ENCODE data around the gene GALNS. TPM values are rescaled to one million over a fixed set of nuclear protein-coding genes. Genes with fewer than 3 reads are reported as not detected.
"Not testable (repeated sequence)": the region's sequence is repeated elsewhere in the genome, so short reads cannot be mapped to it uniquely, and the experiment has no call there.

The GALNS gene
- total RNA-seq, 1 donor from 2014 or later: 16.8 TPM

DNA sequence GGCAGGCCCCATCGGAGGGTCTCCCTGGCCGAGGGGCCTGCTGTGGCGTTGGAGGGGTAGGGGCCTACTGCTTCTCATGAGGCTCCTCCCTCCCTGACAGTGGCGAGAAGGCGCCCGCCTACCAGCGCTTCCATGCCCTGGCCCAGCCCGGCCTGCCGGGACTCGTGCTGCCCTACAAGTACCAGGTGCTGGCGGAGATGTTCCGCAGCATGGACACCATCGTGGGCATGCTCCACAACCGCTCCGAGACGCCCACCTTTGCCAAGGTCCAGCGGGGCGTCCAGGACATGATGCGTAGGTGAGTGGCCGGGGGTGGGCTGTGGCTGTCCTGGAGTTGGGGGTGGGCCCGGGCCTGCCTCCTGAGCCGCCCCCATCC, 51.4 kb downstream of the GALNS start:
- no peak for DNase-seq (ENCODE audit: low read depth, low spot score)

DNA sequence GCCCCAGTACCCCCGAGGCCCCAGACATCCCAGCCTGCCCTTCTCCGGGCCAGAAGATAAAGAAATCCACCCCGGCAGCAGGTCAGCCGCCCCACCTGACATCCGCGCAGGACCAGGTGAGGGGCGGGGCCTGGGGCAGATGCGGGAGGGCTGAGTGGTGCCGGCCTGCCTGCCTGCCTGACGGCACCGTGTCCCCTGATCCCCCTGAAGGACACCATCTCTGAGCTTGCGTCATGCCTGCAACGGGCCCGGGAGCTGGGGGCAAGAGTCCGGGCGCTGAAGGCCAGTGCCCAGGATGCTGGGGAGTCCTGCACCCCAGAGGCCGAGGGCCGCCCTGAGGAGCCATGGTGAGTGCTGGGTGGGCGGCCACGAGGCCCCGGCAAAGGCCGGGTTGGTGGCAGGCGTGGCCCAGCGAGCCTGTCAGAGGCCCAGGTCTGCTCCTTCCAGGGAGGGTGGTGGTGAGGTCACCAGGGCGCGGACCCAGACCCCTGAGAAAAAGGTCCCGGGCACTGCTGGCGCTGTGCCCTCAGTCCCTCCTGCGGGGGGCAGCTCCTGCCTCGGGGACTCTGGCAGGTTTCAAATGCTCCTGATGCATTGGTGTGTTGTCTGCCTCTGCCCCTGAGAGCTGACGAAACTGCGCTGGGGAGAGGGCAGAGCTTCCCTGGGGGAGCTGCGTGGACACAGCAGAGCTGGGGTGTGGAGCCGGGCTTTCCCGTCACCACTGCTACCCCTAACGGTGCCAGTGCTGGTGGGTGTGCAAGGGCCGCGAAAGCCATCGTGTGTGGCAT, 52.0 kb downstream of the GALNS start:
- DNase-seq (ENCODE audit: low read depth, low spot score): no peak

DNA sequence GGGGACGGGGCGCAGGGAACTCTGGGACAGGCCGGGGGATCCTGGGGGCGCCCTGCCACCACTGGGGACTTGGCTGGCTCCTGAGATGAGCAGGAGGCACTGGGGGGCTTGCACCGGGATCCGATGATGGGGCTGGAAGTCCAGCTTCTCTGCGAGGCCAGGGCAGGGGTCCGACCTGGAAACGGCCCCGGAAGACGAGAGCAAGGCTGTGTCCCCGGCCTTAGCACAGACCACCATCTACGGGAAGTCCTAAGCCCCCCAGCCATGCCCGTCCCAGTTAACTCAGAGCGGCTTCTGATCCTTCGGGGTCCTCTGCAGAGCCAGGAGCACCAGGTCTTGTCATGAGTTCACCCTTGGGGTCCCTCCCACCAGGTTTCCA, 52.6 kb downstream of the GALNS start:
- DNase-seq (ENCODE audit: low read depth, low spot score): no peak

DNA sequence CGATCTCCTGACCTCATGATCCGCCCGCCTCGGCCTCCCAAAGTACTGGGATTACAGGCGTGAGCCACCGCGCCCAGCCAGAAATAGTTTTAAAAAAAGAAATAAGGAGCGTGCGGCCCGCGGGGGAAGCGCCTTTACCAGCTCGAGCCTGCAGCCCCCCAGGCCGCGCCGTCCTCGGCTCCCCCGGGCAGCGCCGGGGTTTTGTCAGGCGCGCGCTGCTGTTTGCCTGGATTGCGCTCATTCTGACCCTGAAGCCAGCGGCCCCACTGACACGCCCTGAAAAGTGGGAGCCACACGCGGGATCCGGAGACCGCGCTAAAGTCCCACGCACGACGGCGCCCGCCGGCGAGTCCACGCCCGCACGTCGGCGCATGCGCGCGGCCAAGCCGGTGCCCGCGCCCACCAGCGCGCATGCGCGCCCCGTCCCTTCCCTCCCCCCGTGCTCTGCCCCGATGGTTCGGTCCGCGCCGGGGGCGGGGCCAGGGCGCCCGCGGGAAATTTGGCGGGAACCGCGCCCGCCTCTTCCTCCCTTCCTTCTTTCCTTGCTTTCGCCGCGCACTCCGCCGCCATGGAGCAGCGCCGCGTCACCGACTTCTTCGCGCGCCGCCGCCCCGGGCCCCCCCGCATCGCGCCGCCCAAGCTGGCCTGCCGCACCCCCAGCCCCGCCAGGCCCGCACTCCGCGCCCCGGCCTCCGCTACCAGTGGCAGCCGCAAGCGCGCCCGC, 53.3 kb downstream of the GALNS start, which contains the start of gene CDT1:
CDT1 (plus strand) TSS at position 526 of the 724 bp plus-strand sequence; CDS start at position 569, 43 bp downstream.
- no peak for DNase-seq (ENCODE audit: low read depth, low spot score)

DNA sequence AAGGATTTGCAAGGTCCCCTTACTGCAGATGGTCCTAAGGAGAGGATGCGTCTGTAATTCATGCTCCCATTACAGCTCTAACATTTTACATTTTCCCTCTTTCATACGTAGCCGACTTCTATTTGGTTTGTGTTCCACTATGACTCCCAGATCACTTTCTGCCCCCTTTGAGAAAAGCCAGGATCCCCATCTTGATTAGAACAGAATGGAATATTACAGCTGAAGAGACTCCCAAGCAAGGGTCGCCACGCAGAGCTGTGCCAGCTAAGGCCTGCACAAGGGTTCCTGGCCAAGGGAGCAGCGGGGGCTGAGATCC, 56.5 kb downstream of the GALNS start:
- no peak for DNase-seq (ENCODE audit: low read depth, low spot score)

DNA sequence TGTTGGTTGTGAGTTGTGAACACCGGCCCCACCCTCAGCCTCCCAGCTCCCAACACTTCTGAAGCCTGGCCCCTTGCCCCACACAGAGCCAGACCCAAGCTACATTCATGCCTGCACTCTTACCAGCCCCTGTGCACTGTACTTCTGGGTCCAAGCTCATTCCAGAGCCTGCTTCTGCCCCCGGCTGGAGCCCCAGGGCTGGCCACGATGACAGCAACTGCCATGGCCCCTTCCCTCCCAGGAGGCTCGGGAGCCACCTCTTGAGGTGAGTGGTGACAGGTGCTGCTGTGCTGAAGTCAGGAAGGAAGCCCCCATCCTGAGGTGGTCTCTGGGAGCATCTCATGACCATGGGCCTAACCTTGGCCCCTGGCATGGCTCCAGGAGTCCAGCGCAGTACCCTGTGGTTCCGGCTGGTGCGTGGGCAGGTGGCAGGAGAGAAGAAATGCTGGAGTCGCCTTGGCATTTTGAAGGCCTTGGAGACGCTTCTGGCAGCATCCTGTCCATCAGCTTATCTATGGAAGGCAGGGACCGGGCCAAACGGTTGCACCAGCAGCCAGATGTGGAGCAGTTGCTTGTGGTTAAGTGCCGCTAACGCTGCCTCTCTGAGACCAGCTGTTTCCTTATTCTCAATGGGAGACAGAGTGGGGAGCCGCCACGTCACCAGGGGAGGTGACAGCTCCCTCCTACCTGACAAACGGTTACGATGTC, 57.0 kb downstream of the GALNS start:
- no peak for DNase-seq (ENCODE audit: low read depth, low spot score)

DNA sequence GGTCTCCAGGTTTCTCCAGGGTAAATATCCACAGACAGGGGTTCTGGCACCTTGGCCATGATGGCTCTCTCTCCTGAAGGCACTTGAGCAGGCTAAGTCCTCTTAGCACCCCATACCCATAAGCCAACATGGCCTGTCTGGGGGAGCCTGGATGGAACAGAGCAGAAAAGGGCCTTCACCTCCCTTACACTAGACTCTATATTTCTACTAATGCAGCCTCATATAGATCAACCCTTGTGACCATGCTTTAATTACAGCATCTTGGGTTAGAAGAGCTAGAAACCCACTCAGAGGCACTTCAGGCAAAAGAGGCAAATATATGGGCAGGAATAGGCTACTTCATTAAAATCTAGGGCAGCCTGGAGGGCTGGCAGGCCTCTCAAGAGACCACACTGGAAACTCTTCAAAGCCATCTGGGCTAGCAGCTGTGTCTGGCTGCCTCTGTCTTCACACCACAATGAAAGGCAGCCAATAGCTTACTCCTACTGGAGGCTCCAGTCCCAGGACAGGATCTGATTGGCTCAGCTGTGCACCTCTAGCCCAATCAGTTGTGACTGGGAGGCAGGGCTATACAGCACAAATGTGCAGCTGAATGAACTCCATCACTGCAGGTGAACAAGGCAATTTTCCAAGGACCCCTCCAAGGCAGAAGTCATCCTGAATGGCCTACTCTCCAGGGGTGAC, 57.8 kb downstream of the GALNS start:
- no peak for DNase-seq (ENCODE audit: low read depth, low spot score)

DNA sequence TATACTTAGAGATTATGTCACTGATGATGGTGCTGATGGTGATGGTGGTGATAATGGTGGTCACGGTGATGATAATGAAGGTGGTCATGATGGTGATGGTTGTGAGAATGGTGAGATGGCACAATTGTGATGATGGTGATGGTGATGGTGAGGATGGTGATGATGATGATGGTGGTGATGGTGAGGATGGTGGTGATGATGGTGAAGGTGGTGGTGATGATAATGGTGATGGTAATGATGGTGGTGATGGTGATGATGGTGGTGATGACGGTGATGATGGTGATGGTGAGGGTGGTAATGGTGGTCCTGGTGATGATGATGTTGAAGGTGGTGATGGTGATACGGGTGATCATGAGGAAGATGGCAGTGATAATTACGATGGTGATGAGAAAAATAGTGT, 58.7 kb downstream of the GALNS start:
- DNase-seq (ENCODE audit: low read depth, low spot score): no peak

DNA sequence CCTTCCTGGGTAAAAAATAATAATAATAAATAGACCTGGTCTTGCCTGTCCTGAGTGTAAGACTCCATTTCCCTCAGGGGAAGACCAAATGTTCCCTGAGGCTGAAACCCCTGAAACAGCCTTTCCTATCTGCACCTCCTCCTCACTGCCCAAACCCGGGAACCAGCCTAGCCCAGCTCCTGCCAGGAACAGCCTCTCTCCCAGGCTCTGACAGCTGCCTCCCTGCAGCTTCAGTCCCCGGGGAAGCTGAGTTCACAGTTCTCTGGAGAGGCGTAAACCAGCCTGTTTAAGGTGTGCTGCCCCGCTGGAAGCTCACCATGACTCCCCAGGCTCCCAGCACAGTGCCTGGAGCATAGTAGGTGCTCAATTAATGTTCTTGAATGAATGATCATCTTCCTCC, 60.5 kb downstream of the GALNS start:
- DNase-seq (ENCODE audit: low read depth, low spot score): no peak

DNA sequence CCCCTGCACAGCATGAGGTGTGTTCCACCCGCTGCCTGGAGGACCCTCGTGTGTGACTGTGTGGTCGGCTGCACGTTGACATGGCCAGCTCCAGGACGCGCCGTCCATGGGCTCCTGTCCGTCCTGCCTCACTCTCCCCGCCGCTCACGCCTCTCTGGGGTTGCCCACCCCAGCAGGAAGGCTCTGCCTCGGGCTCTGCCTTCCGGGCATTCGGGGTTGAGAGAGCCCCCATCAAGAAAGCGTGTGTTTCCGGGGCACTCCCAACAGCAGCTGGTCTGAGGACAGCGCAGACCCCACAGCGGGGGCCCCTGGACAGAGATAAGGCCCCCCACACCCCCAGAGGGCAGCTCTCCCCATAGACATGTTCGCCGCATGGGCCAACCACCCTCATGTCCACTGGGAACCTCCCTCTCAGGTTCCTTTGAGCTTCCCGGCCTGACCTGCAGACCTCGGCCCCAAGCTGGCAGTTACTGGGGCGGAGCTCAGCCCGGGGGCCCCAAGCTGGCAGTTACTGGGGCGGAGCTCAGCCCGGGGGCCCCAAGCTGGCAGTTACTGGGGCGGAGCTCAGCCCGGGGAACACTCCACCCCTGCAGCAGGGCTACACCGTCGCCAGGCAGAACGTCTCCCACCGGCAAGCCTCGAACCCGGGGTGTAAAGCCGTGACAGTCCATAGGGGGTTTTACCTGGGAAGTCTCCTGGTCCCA, 63.3 kb downstream of the GALNS start:
- DNase-seq (ENCODE audit: low read depth, low spot score): no peak

DNA sequence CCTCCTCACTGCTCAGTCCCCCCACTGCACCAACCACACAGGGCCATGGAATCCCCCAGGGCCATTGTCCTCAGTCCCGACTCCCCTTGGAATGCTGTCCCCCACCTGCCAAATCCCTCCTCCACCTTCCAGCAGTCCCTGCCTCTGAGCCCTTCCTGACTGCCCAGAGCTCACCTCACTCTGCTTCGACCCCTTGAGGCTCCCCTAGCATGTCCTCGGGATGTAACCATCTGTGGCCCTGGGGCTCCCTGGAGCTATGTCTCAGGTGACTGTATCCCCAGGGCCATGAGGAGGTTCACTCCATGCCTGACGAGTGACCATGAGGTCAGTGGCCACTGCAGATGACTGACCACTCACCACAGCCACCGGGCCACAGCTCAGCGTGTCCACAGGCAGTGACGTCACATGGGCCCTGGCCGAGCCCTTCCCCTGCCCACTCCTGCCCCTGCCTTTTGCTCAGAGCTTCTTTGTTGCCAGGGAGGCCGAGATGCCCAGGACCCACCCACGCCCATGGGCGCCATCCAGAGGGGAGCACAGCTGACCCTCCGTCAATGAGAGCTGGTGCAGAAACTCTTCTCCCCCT, 64.0 kb downstream of the GALNS start:
- no peak for DNase-seq (ENCODE audit: low read depth, low spot score)

DNA sequence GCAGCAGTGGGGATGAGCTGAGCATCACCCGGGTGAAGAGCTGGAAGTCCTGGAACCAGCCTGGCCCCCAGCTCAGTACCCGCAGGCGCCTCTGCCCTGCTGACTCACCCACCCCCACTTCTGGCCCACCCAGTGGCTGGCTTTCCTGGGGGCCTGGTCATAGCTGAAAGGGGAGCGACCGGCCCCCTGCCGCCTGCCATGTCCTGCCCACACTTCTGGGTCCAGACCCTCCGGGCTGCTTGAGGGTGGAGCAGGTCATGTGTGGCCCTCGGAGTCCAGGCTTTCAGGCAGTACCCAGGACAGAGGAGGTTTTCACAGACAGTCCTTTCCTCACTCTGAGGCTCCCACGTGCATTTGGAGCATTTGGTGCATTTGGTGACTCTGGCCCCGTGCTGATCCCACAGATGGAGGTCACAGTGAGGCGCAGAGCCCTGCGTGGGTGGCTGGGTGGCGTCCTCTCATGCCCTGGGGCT, 64.6 kb downstream of the GALNS start:
- DNase-seq (ENCODE audit: low read depth, low spot score): no peak

DNA sequence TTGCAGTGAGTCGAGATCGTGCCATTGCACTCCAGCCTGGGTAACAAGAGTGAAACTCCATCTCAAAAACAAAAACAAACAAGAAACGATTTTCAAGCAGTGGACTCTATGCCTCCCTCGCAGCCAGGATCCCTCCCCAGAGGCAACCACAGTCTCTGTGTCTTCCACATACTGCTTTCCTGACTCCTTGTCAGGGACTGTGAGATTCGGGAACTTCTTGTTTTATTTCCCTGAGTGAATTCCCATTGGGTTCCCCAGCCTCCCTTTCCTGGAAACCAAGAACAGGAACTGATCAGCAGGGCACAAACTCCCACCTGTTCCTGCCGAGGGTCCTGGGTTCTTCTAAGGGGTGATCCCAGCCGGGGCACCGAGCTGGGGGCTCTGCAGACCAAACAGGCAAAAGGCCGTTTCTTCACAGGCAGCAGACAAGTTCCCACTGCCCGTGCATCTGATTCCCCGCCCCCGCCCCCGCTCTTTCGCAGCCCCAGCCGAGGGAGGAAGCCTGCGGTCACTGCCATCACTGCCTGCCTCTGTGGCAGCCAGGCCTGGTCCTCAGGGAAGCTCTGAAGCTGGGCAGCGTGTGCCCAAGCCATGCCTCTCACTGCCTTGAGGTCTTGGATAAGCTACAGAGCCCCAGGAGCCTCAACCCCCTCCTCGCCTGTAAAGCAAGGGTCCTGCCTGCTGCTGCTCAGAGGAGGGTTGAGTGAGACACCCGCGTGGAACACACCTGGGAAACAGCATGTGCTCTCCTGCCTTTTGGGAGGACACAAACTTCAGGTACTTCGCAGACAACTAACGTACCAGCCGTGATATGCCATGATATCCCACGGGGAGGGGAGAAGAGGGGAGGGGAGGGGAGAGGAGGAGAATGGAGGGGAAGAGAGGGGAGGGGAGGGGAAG, 66.2 kb downstream of the GALNS start:
- DNase-seq (ENCODE audit: low read depth, low spot score): no peak

DNA sequence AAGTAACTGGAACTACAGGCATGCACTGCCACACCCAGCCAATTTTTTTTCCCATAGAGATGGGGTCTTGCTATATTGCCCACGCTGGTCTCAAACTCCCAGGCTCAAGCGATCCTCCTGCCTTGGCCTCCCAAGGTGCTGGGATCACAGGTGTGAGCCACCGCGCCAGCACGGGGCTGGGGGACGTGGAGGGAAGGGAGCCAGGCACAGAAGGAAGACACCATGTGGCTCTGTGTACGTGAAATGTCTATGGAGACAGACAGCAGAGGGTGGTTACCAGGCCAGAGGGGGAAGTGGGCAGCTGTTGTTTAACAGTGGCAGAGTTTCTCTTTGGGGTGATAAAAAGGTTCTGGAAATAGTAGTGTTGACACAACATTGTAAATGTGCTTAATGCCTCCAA, 67.2 kb downstream of the GALNS start:
- no peak for DNase-seq (ENCODE audit: low read depth, low spot score)

DNA sequence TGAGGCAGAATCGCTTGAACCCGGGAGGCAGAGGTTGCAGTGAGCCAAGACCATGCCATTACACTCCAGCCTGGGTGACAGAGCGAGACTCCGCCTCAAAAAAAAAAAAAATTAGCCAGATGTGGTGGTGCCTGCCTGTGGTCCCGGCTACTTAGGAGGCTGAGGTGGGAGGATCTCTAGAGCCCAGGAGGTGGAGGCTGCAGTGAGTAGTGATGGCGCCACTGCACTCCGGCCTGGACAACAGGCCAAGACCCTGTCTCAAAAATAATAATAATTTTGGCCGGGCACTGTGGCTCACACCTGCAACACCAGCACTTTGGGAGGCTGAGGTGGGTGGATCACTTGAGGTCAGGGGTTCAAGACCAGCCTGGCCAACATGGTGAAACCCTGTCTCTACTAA, 68.0 kb downstream of the GALNS start:
- not testable (repeated sequence) for DNase-seq (ENCODE audit: low read depth, low spot score)

DNA sequence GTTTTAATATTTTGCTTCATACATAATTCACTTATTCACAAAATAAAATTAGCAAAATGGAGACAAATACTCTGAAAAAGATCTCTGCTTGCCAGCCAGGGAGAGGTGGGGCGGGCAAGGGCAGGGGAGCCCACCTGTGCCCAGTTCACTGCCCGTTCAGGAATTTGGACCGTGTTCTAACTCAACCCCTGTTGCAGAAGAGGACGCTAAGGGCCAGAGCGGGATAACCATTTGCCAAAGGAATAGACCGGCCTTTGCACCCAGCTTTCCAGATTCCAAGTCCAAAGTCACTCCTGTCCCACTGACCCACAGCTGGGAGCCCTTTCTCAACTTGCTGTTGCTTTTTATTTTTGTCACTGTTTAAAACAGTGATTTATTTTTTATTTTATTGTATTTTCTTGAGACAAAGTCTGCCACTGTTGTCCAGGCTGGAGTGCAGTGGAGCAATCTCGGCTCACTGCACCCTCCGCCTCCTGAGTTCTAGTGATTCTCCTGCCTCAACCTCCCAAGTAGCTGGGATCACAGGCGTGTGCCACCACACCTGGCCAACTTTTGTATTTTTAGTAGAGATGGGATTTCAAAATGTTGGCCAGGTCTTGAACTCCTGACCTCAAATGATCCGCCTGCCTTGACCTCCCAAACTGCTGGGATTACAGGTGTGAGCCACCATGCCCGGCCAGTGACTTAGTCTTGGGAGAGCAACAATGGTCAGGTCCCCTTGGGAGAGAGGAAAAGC, 69.0 kb downstream of the GALNS start:
- DNase-seq (ENCODE audit: low read depth, low spot score): no peak

DNA sequence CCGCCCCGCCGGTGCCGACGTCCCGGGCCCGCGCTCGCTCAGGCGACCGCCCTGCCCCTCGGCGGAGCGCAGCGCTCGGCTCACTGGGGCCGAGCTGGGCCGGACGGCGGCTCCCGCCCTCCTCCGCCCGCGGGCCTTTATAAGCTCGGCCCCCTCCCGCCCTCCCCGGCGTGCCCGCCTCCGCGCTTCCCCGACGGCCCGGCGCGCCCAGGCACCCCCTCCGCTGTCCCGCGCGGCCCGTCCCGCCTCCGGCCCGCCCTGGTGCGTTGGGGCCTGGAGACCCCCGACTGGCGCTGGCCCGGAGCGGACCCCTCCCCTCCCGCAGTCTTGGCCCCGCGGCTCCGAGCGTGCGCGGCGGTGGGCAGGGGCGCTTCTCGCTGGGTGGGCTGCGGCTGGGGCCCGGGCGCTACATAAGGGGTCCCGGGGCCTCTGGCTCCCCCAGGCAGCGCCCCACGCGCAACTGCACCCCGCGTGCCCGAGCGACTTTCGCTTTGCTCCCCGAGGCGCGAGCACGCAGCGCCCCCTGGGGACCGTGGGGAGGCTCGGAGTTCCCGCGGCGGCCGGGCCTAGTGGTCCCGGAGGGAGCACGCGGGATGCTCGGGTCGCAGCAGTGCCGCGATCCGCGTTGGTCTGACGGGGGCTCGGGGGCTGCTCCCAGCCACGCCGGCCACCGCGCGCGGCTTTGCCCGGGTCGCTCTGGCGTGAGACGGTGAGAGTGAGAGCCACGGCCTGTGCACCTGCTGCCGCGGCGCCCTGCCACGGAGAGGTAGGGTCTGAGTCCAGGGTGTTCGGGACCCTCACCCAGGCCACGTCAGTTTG, 71.4 kb downstream of the GALNS start, which contains the start of gene PIEZO1:
PIEZO1 (minus strand) TSS at position 115 of the 819 bp plus-strand sequence. CDS start 256 bp downstream, outside the sequence.
- no peak for DNase-seq (ENCODE audit: low read depth, low spot score)

DNA sequence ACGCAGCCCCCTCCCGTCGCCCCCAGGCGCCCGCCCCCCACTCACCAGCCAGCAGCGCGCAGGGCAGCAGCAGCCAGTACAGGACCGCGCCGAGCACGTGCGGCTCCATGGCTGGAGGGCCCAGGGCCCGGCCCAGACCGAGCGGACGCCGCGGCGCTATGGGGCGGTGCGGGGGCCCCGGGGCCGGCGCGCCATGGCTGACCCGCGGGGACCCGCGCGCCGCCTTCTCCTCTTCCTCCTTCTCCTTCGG, 72.0 kb downstream of the GALNS start:
- no peak for DNase-seq (ENCODE audit: low read depth, low spot score)

All from pulmonary artery endothelial cell (primary cell).